Stimulated activated CD8-positive, alpha-beta memory T cell treated with anti-CD3 and anti-CD28 coated beads, Interleukin-15, amount 100 ng/mL, for 24 hours (primary cell): ENCODE measurements around the gene ADIPOQ.
"Not testable (repeated sequence)": the region's sequence is repeated elsewhere in the genome, so short reads cannot be mapped to it uniquely, and the experiment has no call there.

Experiments used
- DNase-seq: peaks from one replicate; pipeline ENCODE4 v3.0.0-alpha.2; 2020; ENCODE audit warnings: low read depth

Gene ADIPOQ

DNA sequence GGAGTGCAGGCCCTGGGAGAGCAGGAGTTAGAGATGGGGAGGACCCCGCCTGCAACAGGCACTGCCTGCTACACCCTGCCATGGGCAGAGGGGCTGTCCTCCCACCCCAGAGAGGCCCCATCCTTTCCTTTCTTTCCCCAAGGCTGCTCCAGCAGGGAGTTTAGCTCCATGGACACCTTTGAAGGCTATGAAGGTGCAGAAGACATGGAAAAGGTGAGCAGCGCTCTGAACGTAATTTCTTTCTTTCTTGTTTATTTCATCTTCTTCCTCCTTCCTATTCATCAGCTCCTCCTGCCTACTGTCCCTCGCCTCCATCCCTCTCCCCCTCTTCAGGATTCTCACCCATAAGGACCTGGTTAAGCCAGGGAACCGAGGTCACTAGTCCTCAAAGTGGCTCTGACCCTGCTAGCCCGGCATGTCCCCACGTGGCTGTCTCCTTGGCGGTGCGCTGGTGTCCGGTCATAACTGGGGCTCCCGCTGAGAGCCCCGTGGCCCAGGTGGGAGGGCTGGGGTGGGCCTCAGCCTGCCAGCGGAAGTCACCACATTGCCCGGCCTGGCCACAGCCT lies 16.0 kb upstream of the ADIPOQ start:
- no peak for DNase-seq

DNA sequence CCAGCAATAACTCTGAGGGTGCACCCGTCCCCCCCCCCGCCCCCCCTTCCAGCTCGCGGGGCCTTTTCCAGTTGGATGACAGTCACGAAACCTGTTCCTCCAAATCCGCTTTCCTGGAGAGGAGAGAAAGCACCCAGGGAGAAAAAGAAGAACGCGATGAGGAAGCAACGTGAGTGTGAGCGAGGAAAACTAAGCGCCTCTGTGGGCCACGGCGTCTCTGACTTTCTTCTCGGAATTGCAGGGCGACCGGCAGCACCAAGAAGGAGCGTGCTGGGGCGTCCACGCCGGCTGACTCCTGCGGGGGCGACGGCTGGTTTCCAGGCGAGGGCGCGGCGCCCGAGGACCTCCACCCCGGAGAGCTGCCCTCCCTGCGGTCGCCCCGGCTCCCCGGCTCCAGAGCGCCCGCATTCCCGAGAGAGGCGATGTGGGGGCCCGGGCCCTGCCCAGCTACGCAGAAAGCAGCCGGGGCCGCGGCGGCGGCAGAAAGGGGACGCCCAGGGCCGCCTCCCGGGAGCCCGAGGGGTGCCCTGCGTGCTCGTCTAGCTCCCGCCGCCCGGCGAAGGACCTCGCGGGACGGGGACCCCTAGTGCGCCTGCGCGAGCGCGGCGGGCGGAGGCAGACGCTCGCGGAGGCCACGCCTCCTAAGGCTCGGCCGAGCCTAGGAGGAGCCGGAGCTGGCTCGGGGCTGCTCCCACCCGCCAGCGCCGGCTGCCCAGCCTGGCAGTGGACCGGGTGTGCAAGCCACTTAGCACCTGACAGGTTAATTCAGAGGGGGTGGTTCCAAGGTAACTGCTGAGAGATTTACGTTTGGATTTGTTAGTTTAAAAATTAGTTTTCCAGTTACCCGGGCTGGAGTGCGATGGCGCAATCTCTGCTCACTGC lies 15.3 kb upstream of the ADIPOQ start:
- peak; percentile 72 for DNase-seq

DNA sequence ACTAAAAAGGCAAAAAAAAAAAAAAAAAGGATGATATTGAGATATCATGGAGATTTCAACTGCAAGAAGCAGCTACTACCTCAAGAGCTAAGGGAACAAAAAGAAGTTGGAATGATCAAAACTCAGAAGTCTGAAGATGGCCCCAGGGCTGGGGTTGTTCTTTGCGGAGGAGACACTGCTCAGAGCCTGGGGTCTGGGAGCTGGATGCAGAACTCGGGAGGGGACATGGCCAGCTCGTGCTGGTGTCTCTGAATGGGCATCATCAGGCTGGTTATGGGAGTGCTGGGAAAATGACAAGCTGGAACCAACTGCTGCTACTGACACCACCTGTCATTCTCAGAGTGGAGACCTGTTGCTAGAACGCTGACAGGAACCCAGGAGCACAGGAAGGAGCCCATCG lies 14.2 kb upstream of the ADIPOQ start:
- DNase-seq: no peak

DNA sequence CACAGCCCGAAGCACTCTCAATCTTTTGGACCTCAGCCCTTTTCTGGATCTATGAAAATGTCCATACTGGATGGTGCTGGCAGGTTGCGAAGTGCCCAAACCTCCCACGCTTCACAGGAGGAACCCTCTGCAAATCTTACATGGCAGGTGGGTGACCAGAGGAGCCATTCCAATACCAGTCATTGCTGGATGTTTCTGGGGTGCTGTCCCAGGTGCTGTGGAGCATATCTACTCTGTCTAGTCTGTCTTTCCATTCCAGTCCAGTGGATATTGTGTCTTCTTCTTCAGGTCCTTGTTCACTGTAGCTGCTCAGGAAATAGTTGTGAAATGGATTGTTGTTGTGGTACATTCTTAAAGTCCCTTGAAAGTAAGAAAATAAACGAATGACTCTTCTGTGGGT lies 10.7 kb upstream of the ADIPOQ start:
- no peak for DNase-seq

DNA sequence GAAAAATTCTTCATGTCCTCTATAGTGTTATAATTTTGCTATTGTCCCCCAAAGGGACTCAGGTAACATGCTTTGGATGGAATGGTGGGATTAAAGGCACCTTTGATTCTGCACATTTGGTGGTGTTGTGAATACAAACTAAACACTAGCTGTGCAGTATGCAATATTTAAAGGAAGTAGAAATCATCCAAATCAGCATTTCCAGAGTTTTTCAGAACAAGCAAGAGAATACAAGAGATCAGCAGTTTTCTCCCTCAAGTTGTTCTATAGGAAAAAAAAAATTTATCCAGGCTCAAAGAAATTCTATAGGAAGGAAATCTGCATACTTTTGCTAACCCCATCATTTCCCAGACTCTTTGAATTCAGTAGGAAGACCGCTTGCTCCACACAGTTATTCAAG lies 10.2 kb upstream of the ADIPOQ start:
- DNase-seq: no peak

DNA sequence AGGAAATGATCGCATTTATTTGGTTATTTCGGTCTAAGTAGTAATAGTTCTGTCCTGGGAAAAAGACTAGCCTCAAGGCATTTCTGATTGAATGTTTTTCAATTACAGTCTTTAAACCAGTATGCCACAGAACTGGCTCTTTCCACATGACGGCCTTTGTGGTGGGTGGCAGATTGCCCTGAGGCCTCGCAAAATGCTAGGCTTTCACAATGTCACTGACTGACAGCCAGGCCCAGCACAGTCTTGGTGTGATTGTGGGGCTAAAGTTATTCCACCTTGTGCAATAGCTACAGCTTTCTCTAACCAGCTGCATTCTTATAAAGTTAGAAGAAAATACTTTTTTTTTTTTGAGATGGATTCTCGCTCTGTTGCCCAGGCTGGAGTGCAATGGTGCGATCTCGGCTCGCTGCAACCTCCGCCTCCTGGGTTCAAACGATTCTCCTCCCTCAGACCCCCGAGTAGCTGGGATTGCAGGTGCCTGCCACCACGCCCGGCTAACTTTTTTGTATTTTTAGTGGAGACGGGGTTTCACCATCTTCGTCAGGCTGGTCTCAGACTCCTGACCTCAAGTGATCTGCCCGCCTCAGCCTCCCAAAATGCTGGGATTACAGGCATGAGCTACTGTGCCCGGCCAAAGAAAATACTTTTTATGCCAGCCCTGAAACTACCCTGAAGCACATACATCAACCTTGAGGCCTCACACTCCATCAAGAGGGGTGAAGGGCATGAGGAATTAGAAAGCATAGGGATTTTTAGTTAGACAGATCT lies 2.5 kb upstream of the ADIPOQ start:
- no peak for DNase-seq

DNA sequence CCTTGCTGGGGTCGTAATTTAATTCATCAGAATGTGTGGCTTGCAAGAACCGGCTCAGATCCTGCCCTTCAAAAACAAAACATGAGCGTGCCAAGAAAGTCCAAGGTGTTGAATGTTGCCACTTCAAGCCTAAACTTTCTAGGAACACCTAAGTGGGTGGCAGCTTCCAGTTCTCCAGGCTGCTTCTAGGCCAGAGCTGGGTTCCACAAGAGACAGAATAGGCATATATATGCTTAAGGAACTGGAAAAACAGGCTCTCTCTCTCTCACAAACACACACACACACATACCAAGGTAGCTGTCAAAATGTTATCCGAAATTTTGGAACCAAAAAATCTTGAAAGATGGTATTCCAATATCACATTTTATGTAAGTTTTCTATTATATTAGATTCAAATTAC lies 890 bp upstream of the ADIPOQ start:
- DNase-seq: no peak

DNA sequence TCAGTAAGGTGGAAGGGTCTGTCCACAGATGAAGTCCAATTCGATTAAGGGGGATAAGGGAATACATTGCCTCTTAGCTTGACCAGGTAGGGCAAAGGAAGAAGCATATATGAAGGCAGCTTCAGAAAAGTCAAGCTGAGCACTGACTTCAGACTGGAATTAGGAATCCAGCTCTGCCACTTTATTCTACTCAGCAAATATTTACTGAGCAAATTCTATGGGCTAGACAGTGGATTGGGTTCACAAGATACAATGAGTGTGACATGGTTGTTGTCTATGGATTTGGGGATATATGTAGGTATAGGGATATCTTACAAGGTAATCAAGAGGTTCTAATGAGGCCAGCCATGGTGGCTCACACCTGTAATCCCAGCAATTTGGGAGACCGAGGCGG lies 526 bp downstream of the ADIPOQ start:
- no peak for DNase-seq

DNA sequence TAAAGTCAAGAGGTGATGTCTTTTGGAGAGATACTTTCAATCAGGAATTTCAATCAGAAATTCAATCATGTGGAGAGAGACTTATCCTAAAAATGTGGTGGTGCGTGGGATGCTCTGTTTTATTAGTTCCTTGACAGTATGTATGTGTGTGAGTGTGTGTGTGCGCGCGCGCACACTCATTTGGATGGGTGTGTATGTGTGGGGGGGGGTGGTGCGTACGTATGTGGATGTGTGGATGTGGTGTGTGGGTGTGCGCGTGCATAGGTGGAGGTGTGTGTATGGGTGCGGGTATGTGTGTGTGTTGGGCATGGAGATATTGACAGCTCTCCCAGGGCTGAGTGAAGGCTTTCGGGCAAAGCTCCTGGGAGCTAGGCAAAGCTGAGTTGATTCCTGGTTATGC lies 2.4 kb downstream of the ADIPOQ start:
- no peak for DNase-seq

DNA sequence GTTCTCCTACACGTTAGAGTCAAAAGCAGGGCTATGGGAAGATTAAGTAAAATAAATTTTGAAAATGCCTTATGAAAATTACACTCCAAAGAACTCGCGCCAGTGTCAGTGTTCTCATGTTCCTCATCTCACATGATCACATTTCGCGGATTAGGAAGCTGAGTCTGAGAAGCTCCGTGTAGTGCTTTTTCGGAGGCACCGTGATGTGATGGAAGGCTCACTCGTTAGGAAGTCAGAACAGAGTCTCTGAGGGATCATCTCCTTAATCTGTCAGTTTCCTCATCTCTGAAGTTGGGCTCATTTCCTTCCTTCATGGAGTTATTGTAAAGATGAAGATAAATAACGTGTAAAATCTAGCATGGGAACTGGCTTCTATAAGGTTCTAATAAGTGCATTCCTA lies 3.2 kb downstream of the ADIPOQ start:
- no peak for DNase-seq

DNA sequence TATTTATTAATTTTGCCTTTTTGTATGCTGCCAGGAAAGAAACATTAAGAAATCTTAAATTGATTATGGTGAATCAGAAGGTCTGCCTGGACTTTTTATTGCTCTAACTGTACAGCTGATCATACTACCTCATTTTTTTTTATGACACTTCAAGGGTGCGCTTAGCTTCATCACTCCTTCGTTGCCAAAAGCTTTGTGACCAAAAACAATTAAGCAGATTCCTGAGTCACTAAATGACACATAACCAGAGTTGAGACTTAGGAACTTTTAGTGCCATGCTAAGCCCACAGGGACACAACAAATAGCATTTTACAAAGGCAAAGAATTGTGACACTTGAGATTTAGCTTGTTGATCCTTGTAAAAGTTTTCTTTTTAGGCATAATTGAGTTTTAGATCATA lies 4.9 kb downstream of the ADIPOQ start:
- no peak for DNase-seq

DNA sequence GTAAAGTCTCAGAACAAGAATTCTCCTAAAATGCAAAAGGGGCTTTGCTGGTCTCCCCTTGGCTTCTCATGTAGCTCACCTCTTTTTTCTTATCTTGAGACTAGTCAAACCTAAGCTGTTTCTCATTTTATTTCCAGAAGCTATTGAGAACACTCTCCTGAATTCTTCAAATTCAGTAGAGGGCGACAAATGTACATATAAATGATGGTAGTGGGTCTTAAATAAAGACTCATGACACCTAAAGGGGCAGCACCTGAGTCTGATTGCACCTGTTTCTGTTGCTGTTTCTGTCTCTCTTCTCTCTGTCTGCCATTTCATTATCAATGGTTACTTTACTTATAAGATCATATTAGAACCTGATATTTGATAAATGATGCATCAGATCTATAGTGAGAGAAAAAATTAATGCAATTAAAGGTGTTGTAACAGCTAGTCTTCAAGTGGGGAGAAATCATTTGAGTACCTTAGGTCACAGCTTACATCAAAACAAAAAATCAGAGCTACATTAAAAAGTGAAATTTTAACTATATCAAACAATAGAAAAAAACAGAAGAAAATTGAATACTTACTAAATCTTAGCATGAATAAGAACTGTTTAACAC lies 7.0 kb downstream of the ADIPOQ start:
- no peak for DNase-seq

DNA sequence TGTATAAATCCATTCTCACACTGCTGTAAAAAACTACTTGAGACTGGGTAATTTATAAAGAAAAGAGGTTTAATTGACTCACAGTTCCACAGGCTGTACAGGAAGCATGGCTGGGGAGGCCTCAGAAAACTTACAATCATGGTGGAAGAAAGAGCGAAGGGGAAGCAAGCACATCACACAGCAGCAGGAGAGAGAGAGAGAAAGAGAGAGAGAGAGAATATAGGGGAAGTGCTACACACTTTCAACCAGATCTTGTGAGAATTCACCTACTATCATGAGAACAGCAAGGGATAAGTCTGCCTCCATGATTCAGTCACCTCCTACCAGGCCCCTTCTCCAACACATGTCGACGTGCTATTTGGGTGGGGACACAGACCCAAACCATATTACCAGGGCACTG lies 9.3 kb downstream of the ADIPOQ start:
- DNase-seq: not testable (repeated sequence)

DNA sequence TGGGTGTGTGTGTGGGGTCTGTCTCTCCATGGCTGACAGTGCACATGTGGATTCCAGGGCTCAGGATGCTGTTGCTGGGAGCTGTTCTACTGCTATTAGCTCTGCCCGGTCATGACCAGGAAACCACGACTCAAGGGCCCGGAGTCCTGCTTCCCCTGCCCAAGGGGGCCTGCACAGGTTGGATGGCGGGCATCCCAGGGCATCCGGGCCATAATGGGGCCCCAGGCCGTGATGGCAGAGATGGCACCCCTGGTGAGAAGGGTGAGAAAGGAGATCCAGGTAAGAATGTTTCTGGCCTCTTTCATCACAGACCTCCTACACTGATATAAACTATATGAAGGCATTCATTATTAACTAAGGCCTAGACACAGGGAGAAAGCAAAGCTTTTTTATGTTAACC lies 10.5 kb downstream of the ADIPOQ start:
- DNase-seq: no peak

DNA sequence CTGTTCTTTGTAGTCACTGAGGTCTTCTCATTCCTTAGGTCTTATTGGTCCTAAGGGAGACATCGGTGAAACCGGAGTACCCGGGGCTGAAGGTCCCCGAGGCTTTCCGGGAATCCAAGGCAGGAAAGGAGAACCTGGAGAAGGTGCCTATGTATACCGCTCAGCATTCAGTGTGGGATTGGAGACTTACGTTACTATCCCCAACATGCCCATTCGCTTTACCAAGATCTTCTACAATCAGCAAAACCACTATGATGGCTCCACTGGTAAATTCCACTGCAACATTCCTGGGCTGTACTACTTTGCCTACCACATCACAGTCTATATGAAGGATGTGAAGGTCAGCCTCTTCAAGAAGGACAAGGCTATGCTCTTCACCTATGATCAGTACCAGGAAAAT lies 11.6 kb downstream of the ADIPOQ start:
- DNase-seq: no peak

DNA sequence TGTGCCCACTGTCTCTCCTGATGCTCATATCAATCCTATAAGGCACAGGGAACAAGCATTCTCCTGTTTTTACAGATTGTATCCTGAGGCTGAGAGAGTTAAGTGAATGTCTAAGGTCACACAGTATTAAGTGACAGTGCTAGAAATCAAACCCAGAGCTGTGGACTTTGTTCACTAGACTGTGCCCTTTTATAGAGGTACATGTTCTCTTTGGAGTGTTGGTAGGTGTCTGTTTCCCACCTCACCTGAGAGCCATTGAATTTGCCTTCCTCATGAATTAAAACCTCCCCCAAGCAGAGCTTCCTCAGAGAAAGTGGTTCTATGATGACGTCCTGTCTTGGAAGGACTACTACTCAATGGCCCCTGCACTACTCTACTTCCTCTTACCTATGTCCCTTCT lies 12.4 kb downstream of the ADIPOQ start:
- DNase-seq: no peak

DNA sequence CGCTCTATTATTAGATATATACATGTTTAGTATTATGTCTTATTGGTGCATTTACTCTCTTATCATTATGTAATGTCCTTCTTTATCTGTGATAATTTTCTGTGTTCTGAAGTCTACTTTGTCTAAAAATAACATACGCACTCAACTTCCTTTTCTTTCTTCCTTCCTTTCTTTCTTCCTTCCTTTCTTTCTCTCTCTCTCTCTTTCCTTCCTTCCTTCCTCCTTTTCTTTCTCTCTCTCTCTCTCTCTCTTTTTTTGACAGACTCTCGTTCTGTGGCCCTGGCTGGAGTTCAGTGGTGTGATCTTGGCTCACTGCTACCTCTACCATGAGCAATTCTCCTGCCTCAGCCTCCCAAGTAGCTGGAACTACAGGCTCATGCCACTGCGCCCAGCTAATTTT lies 15.2 kb downstream of the ADIPOQ start:
- DNase-seq: no peak

DNA sequence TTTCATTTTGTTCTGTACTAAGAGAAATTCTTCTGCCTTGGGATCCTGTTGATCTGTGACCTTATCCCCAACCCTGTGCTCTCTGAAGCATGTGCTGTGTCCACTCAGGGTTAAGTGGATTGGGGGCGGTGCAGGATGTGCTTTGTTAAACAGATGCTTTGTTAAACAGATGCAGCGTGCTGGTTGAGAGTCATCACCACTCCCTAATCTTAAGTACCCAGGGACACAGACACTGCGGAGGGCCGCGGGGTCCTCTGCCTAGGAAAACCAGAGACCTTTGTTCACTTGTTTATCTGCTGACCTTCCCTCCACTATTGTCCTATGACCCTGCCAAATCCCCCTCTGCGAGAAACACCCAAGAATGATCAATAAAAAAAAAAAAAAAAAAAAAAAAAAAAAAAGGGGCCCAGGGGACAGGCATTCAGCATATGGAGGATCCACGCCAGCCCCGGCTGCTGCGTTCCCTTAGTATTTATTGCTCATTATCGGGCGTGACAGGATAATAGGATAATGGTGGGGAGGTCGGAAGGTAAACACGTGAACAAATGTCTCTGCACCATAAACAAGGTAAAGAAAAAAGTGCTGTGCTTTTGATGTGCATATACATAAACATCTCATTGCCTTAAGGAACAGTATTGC lies 22.8 kb downstream of the ADIPOQ start:
- DNase-seq: not testable (repeated sequence)

DNA sequence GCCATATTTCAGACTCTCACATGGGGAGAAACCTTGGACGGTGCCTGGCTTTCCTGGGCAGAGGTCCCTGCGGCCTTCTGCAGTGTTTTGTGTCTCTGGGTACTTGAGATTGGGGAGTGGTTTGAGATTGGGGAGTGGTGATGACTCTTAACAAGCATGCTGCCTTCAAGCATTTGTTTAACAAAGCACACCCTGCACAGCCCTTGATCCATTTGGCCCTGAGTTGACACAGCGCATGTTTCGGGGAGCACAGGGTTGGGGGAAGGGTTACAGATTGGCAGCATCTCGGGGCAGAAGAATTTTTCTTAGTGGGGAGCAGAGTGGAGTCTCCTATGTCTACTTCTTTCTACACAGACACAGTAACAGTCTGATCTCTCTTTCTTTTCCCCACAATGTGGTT lies 23.6 kb downstream of the ADIPOQ start:
- not testable (repeated sequence) for DNase-seq

DNA sequence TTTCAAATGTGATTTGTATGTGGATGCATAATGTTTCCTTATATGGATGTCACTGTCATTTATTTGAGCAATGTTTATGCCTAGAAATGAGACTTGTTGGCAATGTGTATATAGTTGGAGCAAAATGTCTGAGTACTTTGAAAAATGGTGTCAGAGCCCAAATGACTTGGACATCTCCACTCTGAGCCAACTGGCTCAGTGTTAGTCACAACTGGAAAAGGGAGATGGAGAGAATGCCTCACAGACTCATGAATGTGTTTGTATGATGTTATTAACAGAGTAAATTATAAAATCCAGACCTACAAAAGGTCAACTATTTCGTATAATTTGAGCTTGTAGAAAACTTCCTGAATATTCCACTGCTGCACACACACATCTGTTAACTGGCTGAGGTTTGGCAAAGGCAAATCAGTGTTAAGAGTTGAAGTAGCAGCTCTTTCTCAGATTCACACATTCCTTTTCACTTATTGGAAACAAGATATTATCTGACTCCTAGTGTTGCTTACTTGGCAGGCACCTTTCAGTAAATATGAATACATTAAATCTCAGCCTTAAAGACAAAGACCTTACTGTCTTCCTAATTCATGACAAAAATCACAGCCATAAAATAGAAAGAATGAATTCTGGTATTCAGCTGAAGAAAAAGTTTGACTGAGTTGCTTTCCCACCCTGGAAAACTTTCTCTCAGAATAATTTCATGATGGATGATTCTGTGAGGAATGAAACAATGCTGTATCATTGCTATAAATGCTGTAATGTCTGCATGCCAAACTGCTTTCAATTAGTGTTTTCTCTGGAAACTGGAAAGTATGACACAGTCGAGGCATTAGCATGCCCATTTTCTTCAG lies 27.0 kb downstream of the ADIPOQ start:
- no peak for DNase-seq
